K562 (cell line): ENCODE data around the gene RUNX1. TPM values are rescaled to one million over a fixed set of nuclear protein-coding genes. Genes with fewer than 3 reads are reported as not detected.
A peak's percentile ranks its signal among the peaks of the same experiment; 100 is the strongest.

Experiments used
- ARID4B ChIP-seq: sonication (generic); formaldehyde crosslinking; IDR thresholded peaks from 2 replicates; pipeline ENCODE4 v1.8.0; 2022; ENCODE audit warnings: mild to moderate bottlenecking, missing genetic modification reagents
- CBX1 ChIP-seq: sonication (generic); IDR thresholded peaks from 2 replicates; pipeline ENCODE4 v1.6.1; 2016; ENCODE audit warnings: antibody characterized with exemption, low read depth, mild to moderate bottlenecking
- CHD1 ChIP-seq: fragments of 200-600 bp; sonication (generic); IDR thresholded peaks from one replicate; pipeline ENCODE4 v1.6.1; 2012; ENCODE audit warnings: mild to moderate bottlenecking, moderate library complexity, low read length, inconsistent platforms
- FOSL1 ChIP-seq: fragments of 200-800 bp; sonication (Bioruptor generic); conservative IDR thresholded peaks from 2 replicates; pipeline ENCODE4 v1.6.1; 2016; ENCODE audit warnings: missing genetic modification characterization, missing compliant biosample characterization
- KDM2B ChIP-seq: fragments of 250-450 bp; sonication (Bioruptor Pico); IDR thresholded peaks from 2 replicates; pipeline ENCODE4 v1.8.0; 2021; ENCODE audit warnings: mild to moderate bottlenecking, moderate library complexity
- L3MBTL2 ChIP-seq: fragments of 450-650 bp; IDR thresholded peaks from 2 replicates; pipeline ENCODE4 v1.6.1; 2016; ENCODE audit warnings: mild to moderate bottlenecking, moderate library complexity
- MECOM ChIP-seq: fragments of 250-450 bp; sonication (Bioruptor Pico); IDR thresholded peaks from 2 replicates; pipeline ENCODE4 v1.8.0; 2022; ENCODE audit warnings: inconsistent platforms
- NONO ChIP-seq, 2 experiments: fragments of 200-400 bp in 1 of 2; fragments of 450-650 bp in 1 of 2; formaldehyde crosslinking in 1 of 2; IDR thresholded peaks; 2 replicates each; pipeline ENCODE4 v1.6.1; 2017; ENCODE audit warnings: low read depth in 2 of 2, mild to moderate bottlenecking in 2 of 2, moderate library complexity in 2 of 2, low read length in 1 of 2
- POLR2AphosphoS5 ChIP-seq: IDR thresholded peaks from 2 replicates; pipeline ENCODE4 v1.6.1; 2011; ENCODE audit warnings: mild to moderate bottlenecking, low read depth, low read length, moderate library complexity; ENCODE audit not compliant: control insufficient read depth, insufficient read depth
- RB1 ChIP-seq: fragments of 450-650 bp; IDR thresholded peaks from 2 replicates; pipeline ENCODE4 v1.6.1; 2017; ENCODE audit warnings: low read depth, mild to moderate bottlenecking
- TAF1 ChIP-seq: IDR thresholded peaks from 2 replicates; pipeline ENCODE4 v1.6.1; 2011; ENCODE audit warnings: mild to moderate bottlenecking, low read length, moderate library complexity; ENCODE audit not compliant: insufficient read depth, control insufficient read depth, severe bottlenecking; ENCODE audit errors: extremely low read depth
- TOE1 ChIP-seq, 2 experiments: fragments of 450-650 bp in 1 of 2; sonication (generic) in 1 of 2; formaldehyde crosslinking in 1 of 2; IDR thresholded peaks; 2 replicates each; pipeline versions ENCODE4 v1.7.1 to v1.8.0; 2016 to 2022; ENCODE audit warnings: borderline replicate concordance in 2 of 2, mild to moderate bottlenecking in 2 of 2, antibody characterized with exemption in 1 of 2, inconsistent platforms in 1 of 2, low read depth in 1 of 2, missing genetic modification reagents in 1 of 2, moderate library complexity in 1 of 2
- ZNF121 ChIP-seq: sonication (generic); formaldehyde crosslinking; conservative IDR thresholded peaks from 2 replicates; pipeline ENCODE4 v1.8.0; 2022; ENCODE audit warnings: missing genetic modification reagents
- ZNF146 ChIP-seq: IDR thresholded peaks from one replicate; pipeline ENCODE4 v1.6.1; 2018; ENCODE audit warnings: missing compliant biosample characterization; ENCODE audit not compliant: unreplicated experiment
- ZNF175 ChIP-seq: fragments of 200-800 bp; sonication (Bioruptor generic); IDR thresholded peaks from 2 replicates; pipeline ENCODE4 v1.6.1; 2016; ENCODE audit warnings: low read depth, mild to moderate bottlenecking, missing genetic modification characterization, missing compliant biosample characterization
- ZNF589 ChIP-seq: fragments of 200-800 bp; sonication (Bioruptor generic); IDR thresholded peaks from 2 replicates; pipeline ENCODE4 v1.6.1; 2016; ENCODE audit warnings: low read depth, missing genetic modification characterization, missing compliant biosample characterization
- ZNF668 ChIP-seq: fragments of 250-450 bp; sonication (Bioruptor Pico); IDR thresholded peaks from 2 replicates; pipeline ENCODE4 v1.8.0; 2022; ENCODE audit warnings: mild to moderate bottlenecking, inconsistent platforms
- polyA plus RNA-seq, 8 experiments: library from polyadenylated mRNA; depleted of rRNA in 4 of 8; stranded (reverse) in 5 of 8; unstranded in 3 of 8; fragments of >200 nt; fragmentation: Nextera tagmentation in 2 of 8; fragmentation: Illumina TruSeq in 1 of 8; extraction: Ambion mirVana in 2 of 8; extraction: Trizol in 1 of 8; gene quantifications; 2 replicates each; pipeline versions ENCODE4 v1.2.1 to v1.2.3, GENCODE V29; 2011 to 2014; ENCODE audit warnings: inconsistent platforms in 1 of 8, missing spikeins in 1 of 8
- total RNA-seq, 7 experiments: library from RNA; depleted of rRNA in 6 of 7; stranded (reverse); fragments of >200 nt in 6 of 7; fragmentation: Illumina TruSeq in 2 of 7; extraction: Trizol in 2 of 7; gene quantifications; 2 replicates each; pipeline versions ENCODE4 v1.2.1 to v1.2.3, GENCODE V29; 2011 to 2021; ENCODE audit warnings: low replicate concordance in 1 of 7
- TF ChIP-seq, protein P1 (sequence below), 2 experiments: fragments of 150-350 bp in 1 of 2; IDR thresholded peaks; 2 replicates each; pipeline ENCODE4 v1.6.1; 2012 to 2016; ENCODE audit warnings: low read depth in 2 of 2, low read length in 2 of 2, mild to moderate bottlenecking in 1 of 2, moderate library complexity in 1 of 2

RUNX1 gene
- total and polyA plus RNA-seq, 9 of the 15 experiments (the other 6 are each of a cell fraction or from before 2014, with no cell fraction given) = 2.2 to 68.6 (median 17.8) TPM

GRCh38 chr21:34889676-34890469, 159.2 kb downstream of the RUNX1 start (continued):
- TF ChIP-seq TAF1 = peak; percentile 34
- TF ChIP-seq RB1 = peak; percentile 98
- TF ChIP-seq TOE1 (IDR thresholded peaks at IDR 0.05; ENCODE audit: borderline replicate concordance) = peak; percentile 14; the same call in 1 of the 2 replicates
- TF ChIP-seq TOE1 (CRISPR knock-in tag; IDR thresholded peaks at IDR 0.05; ENCODE audit: borderline replicate concordance, low read depth) = no peak
- TF ChIP-seq L3MBTL2 = peak; percentile 99
- TF ChIP-seq, protein P1, sequence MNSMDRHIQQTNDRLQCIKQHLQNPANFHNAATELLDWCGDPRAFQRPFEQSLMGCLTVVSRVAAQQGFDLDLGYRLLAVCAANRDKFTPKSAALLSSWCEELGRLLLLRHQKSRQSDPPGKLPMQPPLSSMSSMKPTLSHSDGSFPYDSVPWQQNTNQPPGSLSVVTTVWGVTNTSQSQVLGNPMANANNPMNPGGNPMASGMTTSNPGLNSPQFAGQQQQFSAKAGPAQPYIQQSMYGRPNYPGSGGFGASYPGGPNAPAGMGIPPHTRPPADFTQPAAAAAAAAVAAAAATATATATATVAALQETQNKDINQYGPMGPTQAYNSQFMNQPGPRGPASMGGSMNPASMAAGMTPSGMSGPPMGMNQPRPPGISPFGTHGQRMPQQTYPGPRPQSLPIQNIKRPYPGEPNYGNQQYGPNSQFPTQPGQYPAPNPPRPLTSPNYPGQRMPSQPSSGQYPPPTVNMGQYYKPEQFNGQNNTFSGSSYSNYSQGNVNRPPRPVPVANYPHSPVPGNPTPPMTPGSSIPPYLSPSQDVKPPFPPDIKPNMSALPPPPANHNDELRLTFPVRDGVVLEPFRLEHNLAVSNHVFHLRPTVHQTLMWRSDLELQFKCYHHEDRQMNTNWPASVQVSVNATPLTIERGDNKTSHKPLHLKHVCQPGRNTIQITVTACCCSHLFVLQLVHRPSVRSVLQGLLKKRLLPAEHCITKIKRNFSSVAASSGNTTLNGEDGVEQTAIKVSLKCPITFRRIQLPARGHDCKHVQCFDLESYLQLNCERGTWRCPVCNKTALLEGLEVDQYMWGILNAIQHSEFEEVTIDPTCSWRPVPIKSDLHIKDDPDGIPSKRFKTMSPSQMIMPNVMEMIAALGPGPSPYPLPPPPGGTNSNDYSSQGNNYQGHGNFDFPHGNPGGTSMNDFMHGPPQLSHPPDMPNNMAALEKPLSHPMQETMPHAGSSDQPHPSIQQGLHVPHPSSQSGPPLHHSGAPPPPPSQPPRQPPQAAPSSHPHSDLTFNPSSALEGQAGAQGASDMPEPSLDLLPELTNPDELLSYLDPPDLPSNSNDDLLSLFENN (IDR thresholded peaks at IDR 0.05; ENCODE audit: low read depth in 2 of 2, low read length in 2 of 2) = peak; percentile 16 to 50; a peak in 1 of 4 replicates
- peak; percentile 74; the same call in 1 of the 2 replicates for TF ChIP-seq KDM2B (CRISPR knock-in tag)
- TF ChIP-seq ZNF589 (CRISPR knock-in tag) = peak; percentile 87; the same call in 1 of the 2 replicates
- TF ChIP-seq CHD1 = peak; percentile 28
- TF ChIP-seq ZNF175 (CRISPR knock-in tag) = 0 out of 2 replicates have a peak, but pooled peaks have one; percentile 53
- 0 out of 2 replicates have a peak, but pooled peaks have one; percentile 39 for TF ChIP-seq MECOM (CRISPR knock-in tag)
- peak; percentile 56; the same call in 1 of the 2 replicates for TF ChIP-seq CBX1
- 0 out of 2 replicates have a peak, but pooled peaks have one; percentile 18 for TF ChIP-seq ZNF121
- no peak for TF ChIP-seq ZNF146 (CRISPR knock-in tag)
- peak; percentile 39; the same call in 1 of the 2 replicates for TF ChIP-seq FOSL1 (tag)
- TF ChIP-seq ZNF668 (CRISPR knock-in tag) = peak; percentile 11; the same call in 1 of the 2 replicates
- TF ChIP-seq NONO (IDR thresholded peaks at IDR 0.05; ENCODE audit: low read depth in 2 of 2, low read length in 1 of 2) = peak; percentile 86 to 92
- peak; percentile 65 for TF ChIP-seq ARID4B (CRISPR knock-in tag)
- TF ChIP-seq POLR2AphosphoS5 = peak; percentile 10; the same call in 1 of the 2 replicates
